IMR-90 (cell line): ENCODE measurements around the gene ULK2.
A peak's percentile ranks its signal among the peaks of the same experiment; 100 is the strongest.

Experiments
- CHD1 ChIP-seq: IDR thresholded peaks from 2 replicates; pipeline ENCODE4 v1.6.1; 2012; ENCODE audit warnings: low read depth, low read length, improper control_type of control experiment
- FOS ChIP-seq: fragments of 150-350 bp; IDR thresholded peaks from 2 replicates; pipeline ENCODE4 v1.6.1; 2016; ENCODE audit warnings: low read depth, low read length
- TF ChIP-seq, protein P1 (sequence below): conservative IDR thresholded peaks from 2 replicates; pipeline ENCODE4 v1.5.1; 2012; ENCODE audit warnings: mild to moderate bottlenecking, low read depth, low read length, improper control_type of control experiment

DNA sequence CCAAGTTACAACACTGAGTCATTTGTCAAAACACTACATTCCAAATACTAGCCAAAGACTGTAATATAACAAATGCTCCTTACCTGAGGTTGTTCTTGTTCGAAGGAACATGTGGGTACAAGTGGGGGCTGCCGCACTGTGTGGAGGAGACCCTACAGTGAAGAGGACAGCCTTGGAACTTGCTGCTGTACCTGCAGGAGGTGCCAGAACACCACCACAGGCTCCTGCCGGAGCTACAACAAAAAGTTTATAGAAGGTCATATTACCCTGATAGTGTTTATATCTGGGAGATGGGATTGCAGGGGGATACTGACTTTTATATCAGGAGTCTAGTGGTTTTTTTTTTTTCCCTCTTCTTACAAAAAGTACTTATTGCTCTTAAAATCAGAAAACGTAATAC is 81.9 kb downstream of the ULK2 start:
- TF ChIP-seq, protein P1, sequence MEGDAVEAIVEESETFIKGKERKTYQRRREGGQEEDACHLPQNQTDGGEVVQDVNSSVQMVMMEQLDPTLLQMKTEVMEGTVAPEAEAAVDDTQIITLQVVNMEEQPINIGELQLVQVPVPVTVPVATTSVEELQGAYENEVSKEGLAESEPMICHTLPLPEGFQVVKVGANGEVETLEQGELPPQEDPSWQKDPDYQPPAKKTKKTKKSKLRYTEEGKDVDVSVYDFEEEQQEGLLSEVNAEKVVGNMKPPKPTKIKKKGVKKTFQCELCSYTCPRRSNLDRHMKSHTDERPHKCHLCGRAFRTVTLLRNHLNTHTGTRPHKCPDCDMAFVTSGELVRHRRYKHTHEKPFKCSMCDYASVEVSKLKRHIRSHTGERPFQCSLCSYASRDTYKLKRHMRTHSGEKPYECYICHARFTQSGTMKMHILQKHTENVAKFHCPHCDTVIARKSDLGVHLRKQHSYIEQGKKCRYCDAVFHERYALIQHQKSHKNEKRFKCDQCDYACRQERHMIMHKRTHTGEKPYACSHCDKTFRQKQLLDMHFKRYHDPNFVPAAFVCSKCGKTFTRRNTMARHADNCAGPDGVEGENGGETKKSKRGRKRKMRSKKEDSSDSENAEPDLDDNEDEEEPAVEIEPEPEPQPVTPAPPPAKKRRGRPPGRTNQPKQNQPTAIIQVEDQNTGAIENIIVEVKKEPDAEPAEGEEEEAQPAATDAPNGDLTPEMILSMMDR: peak; percentile 36; the same call in 1 of the 2 replicates
- TF ChIP-seq CHD1 (no peak), FOS (no peak)
